OCI-LY1 (cell line): ENCODE measurements around the gene RANBP1.

Experiments
- CTCF ChIP-seq: fragments of 200-600 bp; sonication (generic), shearing (Covaris generic); IDR thresholded peaks from 2 replicates; pipeline ENCODE4 v1.5.1; 2017; ENCODE audit warnings: mild to moderate bottlenecking, antibody characterized with exemption, low read length, moderate library complexity, mixed read lengths
- EZH2 ChIP-seq: fragments of 200-600 bp; sonication (generic), shearing (Covaris generic); IDR thresholded peaks from 2 replicates; pipeline ENCODE4 v1.8.0; 2017; ENCODE audit warnings: borderline replicate concordance, mixed run types, mild to moderate bottlenecking, antibody characterized with exemption, low read length, moderate library complexity, mixed read lengths

GRCh38 chr22:20152464-20152890 is 36.6 kb downstream of the RANBP1 start:
- TF ChIP-seq CTCF (no peak), EZH2 (no peak)
